ENCODE measurements around the gene RPS26.

GRCh38 chr12:56007564-56008559 lies 33.9 kb upstream of the RPS26 start:
- TF ChIP-seq SMARCA5 (IDR thresholded peaks at IDR 0.05) (no peak), POLR2AphosphoS5 (IDR thresholded peaks at IDR 0.05; ENCODE audit: control insufficient read depth, insufficient read depth, low read depth, low read length) (no peak), STAT6 (CRISPR knock-in tag; IDR thresholded peaks at IDR 0.05) (no peak), NFIC (IDR thresholded peaks at IDR 0.05) (no peak), SRF (CRISPR knock-in tag; IDR thresholded peaks at IDR 0.05) (no peak), TCF7L2 (IDR thresholded peaks at IDR 0.05; ENCODE audit: low read depth, low read length) (no peak), ELF4 (CRISPR knock-in tag; IDR thresholded peaks at IDR 0.05) (no peak), CTCF (IDR thresholded peaks at IDR 0.05 in 2 of 3, conservative IDR thresholded peaks at IDR 0.05 in 1 of 3; ENCODE audit: insufficient read depth in 2 of 3, low read depth in 1 of 3, low read length in 3 of 3) (no peak), ZNF780A (CRISPR knock-in tag; IDR thresholded peaks at IDR 0.05) (no peak)
